DOHH2 (cell line): Measurements from ENCODE around the gene HTRA3.

Experiments used
- EZH2phosphoT487 ChIP-seq: fragments of 200-600 bp; sonication (generic); IDR thresholded peaks from 2 replicates; pipeline ENCODE4 v1.6.1; 2017; ENCODE audit warnings: borderline replicate concordance, mild to moderate bottlenecking, antibody characterized with exemption, low read length, moderate library complexity, mixed read lengths
- TF ChIP-seq, protein P1 (sequence below): fragments of 200-600 bp; sonication (generic); IDR thresholded peaks from one replicate; pipeline ENCODE4 v1.5.1; 2014; ENCODE audit warnings: antibody characterized with exemption, mild to moderate bottlenecking, low read depth, low read length; ENCODE audit not compliant: poor library complexity, severe bottlenecking

DNA sequence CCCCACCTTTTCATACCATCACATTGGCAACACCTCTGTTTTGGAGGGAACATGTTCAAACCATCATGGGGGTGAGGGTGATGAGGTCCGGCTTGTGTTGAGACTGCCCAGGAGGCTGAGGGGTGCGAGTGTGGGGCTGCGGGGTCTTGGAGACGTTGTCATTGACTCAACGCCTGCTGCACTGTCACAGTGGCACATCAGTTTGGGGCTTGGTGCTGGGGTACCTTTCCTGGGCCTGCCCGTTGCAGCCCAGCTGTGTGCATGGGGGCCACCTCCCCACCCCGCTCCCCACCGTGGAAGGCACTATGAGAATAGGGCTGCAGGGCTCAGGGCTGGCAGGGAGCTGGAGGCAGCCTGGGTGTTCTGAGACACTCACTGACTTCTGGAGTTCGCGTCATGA lies 2.3 kb downstream of the HTRA3 start:
- TF ChIP-seq, protein P1, sequence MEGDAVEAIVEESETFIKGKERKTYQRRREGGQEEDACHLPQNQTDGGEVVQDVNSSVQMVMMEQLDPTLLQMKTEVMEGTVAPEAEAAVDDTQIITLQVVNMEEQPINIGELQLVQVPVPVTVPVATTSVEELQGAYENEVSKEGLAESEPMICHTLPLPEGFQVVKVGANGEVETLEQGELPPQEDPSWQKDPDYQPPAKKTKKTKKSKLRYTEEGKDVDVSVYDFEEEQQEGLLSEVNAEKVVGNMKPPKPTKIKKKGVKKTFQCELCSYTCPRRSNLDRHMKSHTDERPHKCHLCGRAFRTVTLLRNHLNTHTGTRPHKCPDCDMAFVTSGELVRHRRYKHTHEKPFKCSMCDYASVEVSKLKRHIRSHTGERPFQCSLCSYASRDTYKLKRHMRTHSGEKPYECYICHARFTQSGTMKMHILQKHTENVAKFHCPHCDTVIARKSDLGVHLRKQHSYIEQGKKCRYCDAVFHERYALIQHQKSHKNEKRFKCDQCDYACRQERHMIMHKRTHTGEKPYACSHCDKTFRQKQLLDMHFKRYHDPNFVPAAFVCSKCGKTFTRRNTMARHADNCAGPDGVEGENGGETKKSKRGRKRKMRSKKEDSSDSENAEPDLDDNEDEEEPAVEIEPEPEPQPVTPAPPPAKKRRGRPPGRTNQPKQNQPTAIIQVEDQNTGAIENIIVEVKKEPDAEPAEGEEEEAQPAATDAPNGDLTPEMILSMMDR, result no peak
- TF ChIP-seq EZH2phosphoT487, result no peak
